Ovary (tissue), 3 donors: ENCODE data around the gene GPS1.

ENCODE experiments used
- POLR2A ChIP-seq: fragments of 450-650 bp; IDR thresholded peaks from one replicate; pipeline ENCODE4 v1.6.1; 2017; ENCODE audit warnings: antibody characterized with exemption, mild to moderate bottlenecking, moderate library complexity
- TF ChIP-seq, protein P1 (sequence below), 3 donors: fragments of 450-650 bp in 2 of 3; fragments of 200-600 bp in 1 of 3; IDR thresholded peaks; one replicate each; pipeline versions ENCODE4 v1.5.1 to v1.8.0; 2016 to 2022; ENCODE audit warnings: antibody characterized with exemption in 3 of 3, mild to moderate bottlenecking in 1 of 3
- donor health status: DM: no; HTN: no; CAD: no.

DNA sequence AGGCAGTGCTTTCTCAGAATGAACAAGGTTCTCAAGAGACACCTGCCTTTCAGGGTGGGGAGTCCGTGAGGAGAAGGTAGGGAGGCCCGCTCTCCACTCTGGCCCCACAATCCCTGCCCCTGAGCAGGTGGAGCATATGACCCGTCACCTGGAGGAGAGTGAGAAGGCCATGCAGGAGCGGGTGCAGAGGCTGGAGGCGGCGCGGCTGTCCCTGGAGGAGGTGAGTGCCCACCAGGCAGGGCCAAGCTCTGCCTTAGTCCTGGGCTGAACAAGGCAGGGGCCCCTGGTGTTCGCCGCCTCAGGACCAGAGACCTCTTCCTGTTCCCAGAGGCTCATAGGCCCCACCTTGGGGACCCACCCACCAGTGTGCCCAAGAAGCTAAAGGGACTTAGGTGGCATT lies 22.7 kb upstream of the GPS1 start:
- TF ChIP-seq, protein P1, sequence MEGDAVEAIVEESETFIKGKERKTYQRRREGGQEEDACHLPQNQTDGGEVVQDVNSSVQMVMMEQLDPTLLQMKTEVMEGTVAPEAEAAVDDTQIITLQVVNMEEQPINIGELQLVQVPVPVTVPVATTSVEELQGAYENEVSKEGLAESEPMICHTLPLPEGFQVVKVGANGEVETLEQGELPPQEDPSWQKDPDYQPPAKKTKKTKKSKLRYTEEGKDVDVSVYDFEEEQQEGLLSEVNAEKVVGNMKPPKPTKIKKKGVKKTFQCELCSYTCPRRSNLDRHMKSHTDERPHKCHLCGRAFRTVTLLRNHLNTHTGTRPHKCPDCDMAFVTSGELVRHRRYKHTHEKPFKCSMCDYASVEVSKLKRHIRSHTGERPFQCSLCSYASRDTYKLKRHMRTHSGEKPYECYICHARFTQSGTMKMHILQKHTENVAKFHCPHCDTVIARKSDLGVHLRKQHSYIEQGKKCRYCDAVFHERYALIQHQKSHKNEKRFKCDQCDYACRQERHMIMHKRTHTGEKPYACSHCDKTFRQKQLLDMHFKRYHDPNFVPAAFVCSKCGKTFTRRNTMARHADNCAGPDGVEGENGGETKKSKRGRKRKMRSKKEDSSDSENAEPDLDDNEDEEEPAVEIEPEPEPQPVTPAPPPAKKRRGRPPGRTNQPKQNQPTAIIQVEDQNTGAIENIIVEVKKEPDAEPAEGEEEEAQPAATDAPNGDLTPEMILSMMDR (IDR thresholded peaks at IDR 0.05) = no peak
- TF ChIP-seq POLR2A = no peak
